ENCODE measurements around the gene GRIK4. TPM values are rescaled to one million over a fixed set of nuclear protein-coding genes. Genes with fewer than 3 reads are reported as not detected.

Gene GRIK4
- total and polyA plus RNA-seq, 2 of the 4 experiments (the other 2 are of a cell fraction) = 0.18 to 0.38 TPM

GRCh38 chr11:120840661-120841060 lies 329.1 kb downstream of the GRIK4 start:
- Histone ChIP-seq H3K14ac (replicated peaks; ENCODE audit: low read depth, low read length) (no peak overlapping the region), H4K8ac (ENCODE audit: low read depth in 2 of 2, low read length in 2 of 2) (no peak overlapping the region), H3K18ac (ENCODE audit: low read depth, low read length) (no peak overlapping the region), H2BK20ac (ENCODE audit: low read depth, low read length) (no peak overlapping the region), H4K5ac (ENCODE audit: low read depth, low read length) (no peak overlapping the region), H3K27me3 (ENCODE audit: control insufficient read depth, insufficient read depth, low read length) (peaks cover 2% of the 10 kb centered on the region), H2AK9ac (replicated peaks; ENCODE audit: low read depth, low read length, poor library complexity) (no peak overlapping the region), H3K27ac (ENCODE audit: insufficient read depth, low read length) (no peak overlapping the region), H4K91ac (ENCODE audit: insufficient read depth, low read depth, low read length) (no peak overlapping the region), H2BK5ac (ENCODE audit: low read depth, low read length, poor library complexity, severe bottlenecking) (no peak overlapping the region), H2BK120ac (ENCODE audit: low read depth, low read length) (no peak overlapping the region), H3K9ac (ENCODE audit: low read depth, low read length) (no peak overlapping the region), H3K4me2 (ENCODE audit: low read depth, low read length) (no peak overlapping the region), H3K4me1 (ENCODE audit: control insufficient read depth, insufficient read depth, low read length) (no peaks in the 10 kb centered on the region), H3K9me1 (ENCODE audit: insufficient read depth, low read length) (no peaks in the 10 kb centered on the region), H3K9me3 (ENCODE audit: control insufficient read depth, insufficient read depth, low read length) (no peaks in the 10 kb centered on the region), H3K79me1 (ENCODE audit: low read depth in 1 of 2, low read length in 2 of 2) (no peaks in the 10 kb centered on the region), H3K23ac (ENCODE audit: low read depth, low read length) (no peak overlapping the region), H3K4ac (ENCODE audit: low read depth, low read length) (no peak overlapping the region), H3K36me3 (ENCODE audit: control insufficient read depth, insufficient read depth, low read length) (no peaks in the 10 kb centered on the region), H2BK15ac (ENCODE audit: low read depth, low read length) (no peak overlapping the region), H4K20me1 (ENCODE audit: insufficient read depth, low read length) (no peaks in the 10 kb centered on the region), H3K56ac (ENCODE audit: extremely low read depth, insufficient read depth, low read length) (no peak overlapping the region), H2AFZ (replicated peaks; ENCODE audit: low read length, poor library complexity) (no peak overlapping the region), H3K4me3 (ENCODE audit: insufficient read depth, low read depth, low read length) (no peak overlapping the region), H2AK5ac (ENCODE audit: low read depth, low read length) (no peak overlapping the region)
- CTCF ChIA-PET = no interaction called here
- DNase-seq (no peak), ATAC-seq (ENCODE audit: low read depth) (no peak)
- no CpG with 5 or more reads among the region's 1 CpG for WGBS, 2 experiments (ENCODE audit: extremely low coverage in 2 of 2, insufficient read length in 1 of 2)
- TF ChIP-seq RCOR1 (IDR thresholded peaks at IDR 0.05; ENCODE audit: insufficient replicate concordance, low read length) = no peak
- no peak for TF ChIP-seq RFX5 (IDR thresholded peaks at IDR 0.05; ENCODE audit: low read depth, low read length)
- no peak for TF ChIP-seq FOS (IDR thresholded peaks at IDR 0.05; ENCODE audit: low read depth, low read length)
- no peak for TF ChIP-seq CHD1 (IDR thresholded peaks at IDR 0.05; ENCODE audit: low read depth, low read length)
- no peak for TF ChIP-seq ELK1 (IDR thresholded peaks at IDR 0.05; ENCODE audit: borderline replicate concordance, low read depth, low read length)
- TF ChIP-seq USF2 (IDR thresholded peaks at IDR 0.05; ENCODE audit: low read depth, low read length) = no peak
- no peak for TF ChIP-seq MXI1 (IDR thresholded peaks at IDR 0.05; ENCODE audit: borderline replicate concordance, low read depth, low read length)
- TF ChIP-seq POLR2A (IDR thresholded peaks at IDR 0.05; ENCODE audit: low read depth, low read length) = no peak
- TF ChIP-seq CTCF (conservative IDR thresholded peaks at IDR 0.05; ENCODE audit: low read depth, low read length) = no peak
- TF ChIP-seq MAFK (IDR thresholded peaks at IDR 0.05; ENCODE audit: low read depth, low read length) = no peak
- no peak for TF ChIP-seq SMC3 (IDR thresholded peaks at IDR 0.05; ENCODE audit: low read depth, low read length)
- TF ChIP-seq NFE2L2 (IDR thresholded peaks at IDR 0.05; ENCODE audit: low read depth, low read length) = no peak
- in situ Hi-C loops (cut with MboI; ENCODE audit: low sequenced_read_pairs) (no loop called here), intact Hi-C loops (cut with micrococcal nuclease) (no loop called here), dilution Hi-C loops (cut with HindIII; ENCODE audit: low sequenced_read_pairs, unreplicated experiment) (no loop called here)
- BruUV-seq (replicated peaks) = no TSS peak
- POLR2A ChIA-PET (ENCODE audit: unreplicated experiment) = no interaction called here
